ENCODE data around the gene DIS3L2. TPM values are rescaled to one million over a fixed set of nuclear protein-coding genes. Genes with fewer than 3 reads are reported as not detected.

The DIS3L2 gene
- polyA plus RNA-seq, 3 donors, result 33.5 to 43.8 (median 37.1) TPM

- DNase-seq (ENCODE audit: extremely low read depth in 1 of 11, low read depth in 9 of 11, low spot score in 4 of 11), result no peak
Observed at GRCh38 chr2:232231554-232231953, 270.0 kb downstream of the DIS3L2 start.

DNA sequence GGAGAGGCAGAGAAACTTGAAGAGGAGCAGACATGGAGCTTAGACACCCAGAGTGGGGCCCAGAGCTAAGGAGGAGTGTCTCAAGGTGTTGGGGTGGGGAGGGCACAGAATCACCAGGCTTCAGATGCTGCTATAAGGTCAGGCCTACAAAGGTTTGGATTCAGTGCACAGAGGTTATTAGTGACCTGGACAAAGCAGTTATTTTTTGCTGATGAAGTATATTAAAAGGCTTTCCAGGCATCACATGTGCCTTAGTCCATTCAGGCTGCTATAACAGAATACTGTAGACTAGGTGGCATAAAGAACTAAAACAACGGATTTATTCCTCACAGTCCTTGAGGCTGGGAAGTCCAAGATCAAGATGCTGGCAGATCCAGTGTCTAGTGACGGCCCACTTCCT lies 271.4 kb downstream of the DIS3L2 start:
- DNase-seq (ENCODE audit: extremely low read depth in 1 of 11, low read depth in 9 of 11, low spot score in 4 of 11), result no peak

- DNase-seq (ENCODE audit: extremely low read depth in 1 of 11, low read depth in 9 of 11, low spot score in 4 of 11), result no peak
Observed at GRCh38 chr2:232234922-232235615, 273.6 kb downstream of the DIS3L2 start.

DNA sequence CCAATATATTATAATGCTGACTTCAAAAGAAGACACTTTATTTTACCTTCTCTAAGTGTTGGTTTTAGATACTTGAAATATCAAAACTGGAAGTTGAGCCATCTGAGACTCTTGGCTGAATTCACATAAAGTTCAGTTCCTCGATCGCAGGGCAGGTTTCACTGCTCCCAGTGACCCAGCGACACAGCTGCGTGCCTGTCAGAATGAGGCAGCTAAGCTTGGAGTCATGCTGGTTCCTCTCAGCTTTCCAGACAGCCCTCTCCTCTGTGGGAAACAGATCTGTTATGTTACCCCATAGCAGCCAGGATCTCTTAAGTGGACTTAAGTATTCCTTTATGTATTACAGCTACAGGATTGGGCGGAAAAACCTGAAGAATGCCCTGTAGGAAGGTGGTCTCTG lies 274.2 kb downstream of the DIS3L2 start:
- DNase-seq (ENCODE audit: extremely low read depth in 1 of 11, low read depth in 9 of 11, low spot score in 4 of 11), result no peak

- DNase-seq (ENCODE audit: extremely low read depth in 1 of 11, low read depth in 9 of 11, low spot score in 4 of 11), result no peak
Observed at GRCh38 chr2:232236200-232236599, 274.7 kb downstream of the DIS3L2 start.

DNA sequence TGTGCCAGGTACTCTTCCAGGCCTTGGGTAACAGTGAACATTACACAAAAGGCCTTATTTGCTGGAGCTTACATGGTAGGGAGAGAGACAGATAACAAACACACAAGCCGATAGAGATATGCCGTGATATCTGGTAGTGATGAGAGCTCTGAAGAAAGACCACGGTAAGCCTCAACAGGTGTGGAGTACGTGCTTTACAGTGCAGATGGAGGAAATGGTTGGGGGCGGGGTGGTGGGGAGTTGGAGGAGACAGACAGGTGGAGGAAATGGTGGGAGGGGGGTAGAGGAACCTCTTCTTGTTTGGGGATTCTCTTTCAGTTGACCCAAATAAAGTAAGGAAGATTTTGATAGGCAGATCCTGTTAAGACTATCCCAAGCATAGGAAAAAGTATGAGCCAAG lies 276.0 kb downstream of the DIS3L2 start:
- DNase-seq (ENCODE audit: extremely low read depth in 1 of 11, low read depth in 9 of 11, low spot score in 4 of 11), result no peak

DNA sequence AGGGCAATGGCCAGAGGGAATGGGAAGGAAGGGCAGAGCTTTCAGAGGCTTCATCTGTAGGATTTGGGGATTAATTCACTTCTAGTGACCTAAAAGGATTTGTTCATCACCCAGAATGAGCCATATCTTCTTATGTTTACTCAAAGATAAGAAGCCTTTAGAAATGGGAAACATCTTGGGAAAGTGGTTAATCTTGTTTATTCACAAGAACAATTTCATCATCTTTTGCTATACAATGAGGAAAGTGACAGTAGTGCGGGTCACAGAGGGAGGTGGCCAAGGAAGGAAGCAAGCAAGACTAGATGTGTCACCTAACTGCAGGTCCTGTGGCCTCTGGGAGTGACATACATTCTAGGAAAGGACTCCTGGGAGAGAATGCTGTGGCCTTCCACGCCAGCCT lies 276.6 kb downstream of the DIS3L2 start:
- no peak for DNase-seq (ENCODE audit: extremely low read depth in 1 of 11, low read depth in 9 of 11, low spot score in 4 of 11)

DNA sequence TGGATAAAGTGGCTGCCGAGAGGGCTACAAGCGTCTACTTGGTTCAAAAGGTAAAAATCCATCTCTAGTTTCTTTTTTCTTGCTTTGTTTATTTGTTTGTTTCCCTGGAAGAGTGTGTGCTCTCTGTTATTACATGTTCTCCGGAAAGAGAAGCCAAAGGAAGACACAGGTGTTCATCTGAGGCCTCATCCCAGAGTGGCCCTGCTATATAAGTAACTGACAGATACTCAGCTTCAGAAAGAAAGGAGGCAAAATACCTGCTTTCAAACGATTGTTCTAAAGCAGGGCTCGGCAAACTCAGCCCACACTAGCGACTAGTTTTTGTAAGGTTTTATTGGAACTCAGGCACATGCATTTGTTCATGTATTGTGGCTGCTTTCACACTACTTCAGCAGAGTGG lies 277.1 kb downstream of the DIS3L2 start:
- DNase-seq (ENCODE audit: extremely low read depth in 1 of 11, low read depth in 9 of 11, low spot score in 4 of 11), result no peak

DNA sequence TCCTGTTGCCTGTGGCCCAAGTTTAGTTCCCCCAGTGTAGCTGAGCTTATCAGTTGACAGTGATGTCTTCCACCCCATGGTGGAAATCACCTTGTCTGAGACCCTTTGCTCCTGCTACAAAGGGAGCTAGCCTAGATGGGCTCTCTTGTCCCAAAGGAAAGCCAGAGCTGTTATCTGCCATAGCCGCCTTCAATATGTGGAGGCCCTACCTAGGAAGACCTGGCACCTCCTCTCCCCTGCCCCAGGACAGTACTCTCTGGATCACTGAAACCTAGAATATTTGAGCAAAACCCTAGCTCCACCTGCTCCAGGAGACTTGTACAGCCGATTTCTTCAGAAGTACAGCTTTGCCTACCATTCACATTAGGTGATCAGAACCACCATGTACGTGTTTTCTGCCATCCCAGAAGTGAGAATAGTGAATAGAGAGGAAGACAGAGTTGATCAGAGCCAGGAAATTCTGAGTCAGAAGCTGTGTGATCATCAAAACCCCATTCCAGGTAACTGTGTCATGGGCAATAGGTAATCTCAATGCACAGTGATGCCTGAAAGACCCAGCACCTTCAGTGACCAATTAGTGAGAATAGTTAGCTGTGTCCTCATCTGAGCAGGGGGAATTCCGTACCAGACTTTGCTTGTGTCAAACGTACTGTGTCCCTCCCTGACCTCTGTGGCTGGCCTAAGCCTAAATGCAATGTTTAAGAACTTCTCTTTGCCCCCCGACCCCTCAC lies 278.6 kb downstream of the DIS3L2 start:
- DNase-seq (ENCODE audit: extremely low read depth in 1 of 11, low read depth in 9 of 11, low spot score in 4 of 11), result no peak

DNA sequence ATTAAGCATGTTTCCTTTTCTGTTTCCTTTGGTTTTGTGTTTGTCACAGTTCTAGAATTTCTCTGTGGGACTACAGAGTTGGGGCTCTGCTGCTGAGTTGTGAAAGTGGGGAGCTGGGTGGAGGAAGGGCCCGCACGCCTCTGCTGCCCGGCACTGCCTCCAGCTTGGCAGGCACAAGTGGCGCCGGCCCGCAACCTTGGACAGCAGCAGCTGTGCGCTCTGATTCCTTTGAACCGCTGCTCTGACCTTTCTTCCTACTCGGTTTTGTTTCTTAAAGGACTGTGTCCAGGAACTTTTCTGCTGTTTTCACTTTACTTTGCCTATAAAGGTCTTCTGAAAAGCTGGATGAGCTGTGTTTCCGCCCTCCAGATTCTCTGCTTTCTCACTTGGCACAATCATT lies 279.4 kb downstream of the DIS3L2 start:
- peak in 1 of 11 donors; percentile 15 for DNase-seq (ENCODE audit: extremely low read depth in 1 of 11, low read depth in 9 of 11, low spot score in 4 of 11)

DNA sequence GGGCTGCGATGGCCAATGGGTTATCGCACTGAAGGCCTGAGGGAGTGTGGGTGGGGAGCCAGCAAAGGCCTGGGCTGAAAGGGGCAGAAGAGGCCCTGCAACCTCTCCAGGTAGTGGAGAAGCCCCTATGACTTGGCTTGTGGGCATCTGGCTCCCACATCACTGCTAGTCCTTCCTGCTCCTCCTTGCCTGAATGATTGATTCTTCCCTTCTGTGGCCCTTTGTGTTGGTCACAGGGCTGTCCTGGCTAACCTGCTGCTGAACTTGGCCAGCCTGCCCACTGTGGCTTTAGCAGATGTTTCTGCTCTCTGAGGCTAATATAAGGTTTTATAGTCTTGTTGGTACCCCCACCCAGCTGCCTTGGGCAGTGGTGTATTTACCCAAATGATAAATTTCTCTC lies 280.8 kb downstream of the DIS3L2 start:
- no peak for DNase-seq (ENCODE audit: extremely low read depth in 1 of 11, low read depth in 9 of 11, low spot score in 4 of 11)

GRCh38 chr2:232245111-232245510 lies 283.6 kb downstream of the DIS3L2 start:
- no peak for DNase-seq (ENCODE audit: extremely low read depth in 1 of 11, low read depth in 9 of 11, low spot score in 4 of 11)

GRCh38 chr2:232246245-232246644 lies 284.7 kb downstream of the DIS3L2 start:
- DNase-seq (ENCODE audit: extremely low read depth in 1 of 11, low read depth in 9 of 11, low spot score in 4 of 11), result no peak

DNA sequence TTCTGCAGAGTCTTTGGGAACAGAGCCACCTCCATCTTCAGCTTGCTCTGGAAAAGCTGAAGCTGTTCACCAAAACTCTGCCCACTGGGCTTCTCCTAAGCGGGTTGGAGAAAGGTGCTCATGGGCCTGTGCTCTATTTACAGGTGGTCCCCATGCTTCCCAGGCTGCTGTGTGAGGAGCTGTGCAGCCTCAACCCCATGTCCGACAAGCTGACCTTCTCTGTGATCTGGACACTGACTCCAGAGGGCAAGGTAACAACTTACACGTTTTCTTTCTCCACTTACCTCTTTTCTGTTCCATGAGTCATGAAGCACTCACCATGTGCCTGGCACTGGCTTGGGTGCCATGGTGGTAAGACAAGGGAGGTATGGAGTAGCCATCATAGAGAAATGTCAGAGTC lies 287.6 kb downstream of the DIS3L2 start:
- no peak for DNase-seq (ENCODE audit: extremely low read depth in 1 of 11, low read depth in 9 of 11, low spot score in 4 of 11)

DNA sequence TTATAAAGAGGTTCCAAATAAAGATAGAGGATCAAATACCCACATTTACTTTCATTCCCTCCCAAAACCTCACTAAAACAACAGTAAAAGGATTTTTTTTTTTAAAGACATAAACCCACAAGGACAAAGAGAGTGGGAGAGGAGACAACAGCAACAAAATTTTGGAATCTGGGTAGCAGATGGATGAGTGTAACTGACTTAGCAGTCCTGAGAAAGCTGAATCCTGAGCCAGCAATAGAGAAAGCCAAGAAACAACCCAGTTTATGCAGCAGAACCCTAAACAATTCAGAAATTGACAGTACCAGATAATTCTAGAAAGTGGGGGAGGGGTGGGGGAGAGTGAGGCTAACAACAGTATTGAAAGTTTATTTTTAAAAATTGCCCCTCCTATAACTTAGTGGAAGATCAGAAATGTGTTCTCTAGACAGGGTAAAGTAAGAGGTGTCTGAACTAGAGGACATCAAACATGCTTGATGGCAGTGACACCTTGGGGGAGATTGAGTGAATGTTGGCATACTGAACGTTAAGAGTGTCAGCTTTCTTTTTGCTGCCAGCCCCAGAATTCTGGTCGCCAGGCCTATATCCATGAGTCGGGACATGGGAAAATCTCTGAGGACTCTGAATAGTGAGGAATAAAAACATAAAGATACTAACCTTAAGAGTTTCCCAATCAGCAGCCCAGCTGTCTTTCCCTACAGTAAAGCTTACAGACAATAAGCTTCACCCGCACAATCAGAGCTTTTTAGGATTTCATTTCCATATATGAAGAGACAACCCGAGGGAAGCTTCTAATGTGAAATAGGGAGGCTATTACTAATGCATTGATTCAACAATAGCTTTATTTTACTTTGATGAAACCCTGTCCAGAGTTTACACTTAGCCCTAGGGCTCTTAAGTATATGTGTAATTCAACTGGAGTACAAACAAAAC lies 289.0 kb downstream of the DIS3L2 start:
- no peak for DNase-seq (ENCODE audit: extremely low read depth in 1 of 11, low read depth in 9 of 11, low spot score in 4 of 11)

DNA sequence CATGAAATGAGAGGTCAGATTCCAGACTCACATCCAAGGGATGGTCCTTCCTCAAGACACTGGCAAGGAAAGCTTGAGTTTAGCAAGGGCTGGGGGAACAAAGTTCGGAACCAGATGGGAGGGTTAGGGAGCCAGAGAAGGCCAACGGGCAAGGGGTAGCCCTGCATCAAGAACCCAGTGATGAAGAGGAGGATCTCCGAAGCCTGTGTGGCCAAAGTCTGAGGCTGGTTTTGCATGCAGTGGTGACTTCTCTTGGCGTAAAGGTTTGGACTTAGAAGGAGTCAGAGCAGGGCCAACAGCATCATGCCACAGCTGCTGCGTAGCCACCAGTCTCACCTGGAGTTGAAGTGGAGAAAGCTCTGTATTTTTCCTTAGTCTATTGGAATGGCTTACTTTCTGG lies 293.5 kb downstream of the DIS3L2 start:
- no peak for DNase-seq (ENCODE audit: extremely low read depth in 1 of 11, low read depth in 9 of 11, low spot score in 4 of 11)

- DNase-seq (ENCODE audit: extremely low read depth in 1 of 11, low read depth in 9 of 11, low spot score in 4 of 11), result peak in 6 of 11 donors; percentile 15 to 36 (median 22)
Observed at GRCh38 chr2:232260075-232260474, 298.6 kb downstream of the DIS3L2 start.

GRCh38 chr2:232261776-232262175 lies 300.3 kb downstream of the DIS3L2 start:
- DNase-seq (ENCODE audit: extremely low read depth in 1 of 11, low read depth in 9 of 11, low spot score in 4 of 11), result no peak

DNA sequence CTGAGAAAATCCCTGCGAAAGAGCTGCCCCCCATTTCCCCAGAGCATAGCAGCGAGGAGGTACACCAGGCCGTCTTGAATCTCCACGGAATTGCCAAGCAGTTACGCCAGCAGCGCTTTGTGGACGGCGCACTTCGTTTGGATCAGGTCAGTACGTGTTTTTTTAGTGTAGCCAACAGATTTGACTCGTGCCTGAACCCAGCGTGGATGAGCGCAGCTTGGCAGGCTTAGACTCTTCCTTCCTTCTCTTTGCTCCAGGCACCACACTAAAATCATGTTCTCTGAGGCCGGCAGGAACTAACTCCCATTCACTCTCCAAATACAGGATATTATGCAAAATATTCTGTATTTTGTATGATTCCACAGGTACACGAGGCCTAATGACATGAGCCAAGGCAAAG lies 301.8 kb downstream of the DIS3L2 start:
- no peak for DNase-seq (ENCODE audit: extremely low read depth in 1 of 11, low read depth in 9 of 11, low spot score in 4 of 11)

GRCh38 chr2:232264081-232264480 lies 302.6 kb downstream of the DIS3L2 start:
- no peak for DNase-seq (ENCODE audit: extremely low read depth in 1 of 11, low read depth in 9 of 11, low spot score in 4 of 11)
